Kidney (tissue), 14 donors: ENCODE data around the gene OSBP2. TPM values are rescaled to one million over a fixed set of nuclear protein-coding genes. Genes with fewer than 3 reads are reported as not detected.

Source experiments
- DNase-seq, 5 donors: peaks; one replicate each; pipeline ENCODE4 v3.0.0-alpha.2; 2013 to 2020
- FAIRE-seq: peaks from 2 replicates; lab custom pipeline; 2012; peaks lifted over from hg19 to GRCh38; lab: Jason Lieb, UNC
- H3K27ac ChIP-seq, 2 donors: one replicate each; pipeline ENCODE4 v1.7.0; 2013; ENCODE audit warnings: low read depth in 2 of 2, low read length in 2 of 2, inconsistent platforms in 1 of 2
- H3K27me3 ChIP-seq: one replicate; pipeline ENCODE4 v1.7.1; 2013; ENCODE audit warnings: low read length, inconsistent platforms; ENCODE audit not compliant: control insufficient read depth, insufficient read depth
- H3K36me3 ChIP-seq, 3 donors: one replicate each; pipeline versions ENCODE4 v1.7.0 to v1.7.1; 2013; ENCODE audit warnings: low read length in 3 of 3, control low read depth in 1 of 3, inconsistent platforms in 1 of 3; ENCODE audit not compliant: insufficient read depth in 3 of 3, control insufficient read depth in 2 of 3
- H3K4me1 ChIP-seq, 3 donors: one replicate each; pipeline versions ENCODE4 v1.7.0 to v1.7.1; 2013; ENCODE audit warnings: low read length in 3 of 3, inconsistent platforms in 1 of 3, low read depth in 1 of 3; ENCODE audit not compliant: control insufficient read depth in 2 of 3, insufficient read depth in 2 of 3
- H3K4me3 ChIP-seq, 3 donors: one replicate each; pipeline versions ENCODE4 v1.7.0 to v1.8.1; 2013; ENCODE audit warnings: low read length in 3 of 3, control low read depth in 1 of 3, inconsistent platforms in 1 of 3
- H3K9ac ChIP-seq, 3 donors: one replicate each; pipeline versions ENCODE4 v1.7.0 to v1.7.1; 2013; ENCODE audit warnings: low read length in 3 of 3, control low read depth in 1 of 3, inconsistent platforms in 1 of 3
- H3K9me3 ChIP-seq, 3 donors: one replicate each; pipeline versions ENCODE4 v1.7.0 to v1.7.1; 2013; ENCODE audit warnings: low read length in 3 of 3, control low read depth in 1 of 3, inconsistent platforms in 1 of 3; ENCODE audit not compliant: control insufficient read depth in 2 of 3, insufficient read depth in 1 of 3
- CTCF ChIP-seq: IDR thresholded peaks from 3 replicates; pipeline ENCODE4 v1.5.1; 2012; ENCODE audit warnings: mild to moderate bottlenecking, moderate library complexity, borderline replicate concordance; ENCODE audit not compliant: insufficient read depth; ENCODE audit errors: extremely low read depth
- intact Hi-C: fragments of 100-400 bp; cut with DNase I; formaldehyde crosslinking; loops from one replicate; pipeline ENCODE4 v1.11.1; 2022
- polyA plus RNA-seq: library from polyadenylated mRNA; stranded (reverse); fragments of 350-450 nt; fragmentation: Illumina TruSeq; extraction: RNeasy Lipid Tissue Mini Kit (QIAGEN cat#74804); gene quantifications from one replicate; pipeline ENCODE4 v1.2.3, GENCODE V29; 2014; ENCODE audit warnings: low read depth, low replicate concordance; ENCODE audit not compliant: insufficient read depth
- total RNA-seq: library from RNA; stranded (reverse); fragmentation: NEBNext Ultra II Directional; extraction: Animal tissue kit (Norgen Biotek cat#: 25700); gene quantifications from one replicate; pipeline ENCODE4 v1.2.1, GENCODE V29; 2021
- donor health status: control.
- donor health status: control.
- donor health status: control.
- donor health status: control.
- donor health status: control.
- donor health status: DM: yes; HTN: yes; CAD: no.
- donor health status: Normal renal cell carcinoma (clear cell type).

The OSBP2 gene
- total and polyA plus RNA-seq, 2 donors from 2014 or later = 3.4 to 4.0 TPM

DNA sequence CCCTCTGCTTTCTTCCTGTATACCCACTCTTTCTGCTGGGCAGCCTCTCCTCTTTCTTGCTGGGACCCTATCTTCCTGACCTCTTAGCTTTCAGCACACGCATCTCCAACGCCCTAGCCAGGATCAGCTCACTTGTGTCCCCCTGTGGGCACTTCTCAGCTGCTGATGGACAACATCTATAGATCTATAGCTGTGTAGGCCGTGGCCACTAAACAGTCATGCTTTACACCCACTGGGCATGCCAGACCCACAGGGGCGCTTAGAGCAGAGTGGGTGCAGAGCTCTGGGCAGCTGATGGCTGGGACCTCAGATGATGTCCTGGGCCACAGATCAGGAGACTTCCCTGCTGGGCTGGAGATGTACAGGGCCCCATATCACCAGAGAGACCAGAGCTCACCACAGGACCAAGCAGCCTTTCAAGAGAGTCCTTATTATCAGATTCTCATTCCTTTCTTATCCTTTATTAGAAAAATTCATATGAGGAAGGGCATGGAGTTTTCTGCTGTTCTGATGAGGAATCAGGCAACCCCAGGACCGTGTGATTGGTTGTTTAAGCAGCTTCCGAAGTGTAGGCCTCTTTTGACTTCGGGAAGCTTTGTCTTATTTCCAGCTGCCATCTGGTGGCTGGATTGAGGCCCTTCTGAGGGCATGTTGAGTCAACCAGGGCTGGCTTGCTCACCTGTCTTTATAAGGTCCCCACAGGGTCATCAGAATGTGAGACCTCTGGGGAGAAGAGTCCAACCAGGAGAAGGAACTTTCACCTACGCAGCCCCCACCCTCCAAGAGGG, 60.5 kb downstream of the OSBP2 start:
- FAIRE-seq (no peak), DNase-seq (peak in 4 of 5 donors; percentile 59 to 84 (median 68))
- peaks cover 0 to 7% (median 0%) of the 10 kb centered on the region in 3 donors for H3K4me1 ChIP-seq
- peak; percentile 66 for TF ChIP-seq CTCF
- H3K9ac ChIP-seq = no peak overlapping the region
- no peaks in the 10 kb centered on the region for H3K36me3 ChIP-seq
- no peak overlapping the region for H3K4me3 ChIP-seq
- no peak overlapping the region for H3K27ac ChIP-seq
- no peaks in the 10 kb centered on the region for H3K27me3 ChIP-seq
- intact Hi-C loops = loop anchor here (10.0 kb wide), 1 partner anchor 130 kb away; no protein-coding TSS in a partner anchor
- no peaks in the 10 kb centered on the region for H3K9me3 ChIP-seq

GRCh38 chr22:30755759-30756124, 61.1 kb downstream of the OSBP2 start:
- intact Hi-C loops = loop anchor here (10.0 kb wide), 1 partner anchor 131 kb away; no protein-coding TSS in a partner anchor
- Histone ChIP-seq H3K9me3 (no peaks in the 10 kb centered on the region), H3K4me1 (peaks cover 0 to 7% (median 0%) of the 10 kb centered on the region in 3 donors), H3K27ac (no peak overlapping the region), H3K9ac (no peak overlapping the region), H3K4me3 (no peak overlapping the region), H3K27me3 (no peaks in the 10 kb centered on the region), H3K36me3 (no peaks in the 10 kb centered on the region)
- DNase-seq (no peak), FAIRE-seq (no peak)
- no peak for TF ChIP-seq CTCF

- intact Hi-C loops = loop anchor here (10.0 kb wide), 1 partner anchor 161 kb away; no protein-coding TSS in a partner anchor
- Histone ChIP-seq H3K4me1 (peaks cover 0 to 2% (median 0%) of the 10 kb centered on the region in 3 donors), H3K27ac (no peak overlapping the region), H3K27me3 (no peaks in the 10 kb centered on the region), H3K9ac (no peak overlapping the region), H3K4me3 (no peak overlapping the region), H3K36me3 (no peaks in the 10 kb centered on the region), H3K9me3 (no peaks in the 10 kb centered on the region)
- TF ChIP-seq CTCF = peak; percentile 55
- FAIRE-seq (no peak), DNase-seq (peak in 4 of 5 donors; percentile 63 to 88 (median 70))
Observed at GRCh38 chr22:30763815-30764673, 69.4 kb downstream of the OSBP2 start.
